ENCODE data around the gene FHAD1.
A peak's percentile ranks its signal among the peaks of the same experiment; 100 is the strongest.

FHAD1 gene

GRCh38 chr1:15207031-15207828 is 39.8 kb upstream of the FHAD1 start:
- Histone ChIP-seq H2AK5ac (ENCODE audit: low read length, severe bottlenecking) (peak overlapping the region; percentile 65), H3K36me3 (ENCODE audit: control insufficient read depth in 1 of 2, insufficient read depth in 2 of 2, low read depth in 1 of 2, low read length in 2 of 2) (peaks cover 0 to 3% of the 10 kb centered on the region in 2 experiments), H3K9ac (ENCODE audit: low read length) (no peak overlapping the region), H3K4me2 (ENCODE audit: low read length, poor library complexity, severe bottlenecking) (peak overlapping the region; percentile 3), H3K14ac (ENCODE audit: low read length in 2 of 2) (peak overlapping the region in 1 of 2 experiments; percentile 86), H3K18ac (ENCODE audit: low read depth in 1 of 2, low read length in 2 of 2) (peak overlapping the region; percentile 46 to 52), H3K23ac (ENCODE audit: low read length in 2 of 2) (no peak overlapping the region), H2BK12ac (ENCODE audit: low read length in 2 of 2) (peak overlapping the region; percentile 1 to 29), H2BK5ac (ENCODE audit: low read depth, low read length, poor library complexity, severe bottlenecking) (no peak overlapping the region), H3K9me3 (ENCODE audit: control insufficient read depth, low read length) (no peaks in the 10 kb centered on the region), H3K27ac (ENCODE audit: low read length, poor library complexity, severe bottlenecking) (no peak overlapping the region), H3K4me3 (ENCODE audit: insufficient read depth in 1 of 2, low read depth in 1 of 2, low read length in 2 of 2) (no peak overlapping the region), H4K8ac (ENCODE audit: low read length) (peak overlapping the region; percentile 84), H2AFZ (ENCODE audit: low read depth, low read length) (no peak overlapping the region), H3K79me1 (replicated peaks; ENCODE audit: low read length, poor library complexity, severe bottlenecking) (peaks cover 37% of the 10 kb centered on the region), H3K4ac (ENCODE audit: low read depth in 1 of 2, low read length in 2 of 2) (no peak overlapping the region), H3K27me3 (ENCODE audit: control insufficient read depth in 1 of 2, insufficient read depth in 1 of 2, low read length in 2 of 2) (peaks cover 0 to 9% of the 10 kb centered on the region in 2 experiments), H2BK15ac (ENCODE audit: low read depth, poor library complexity, severe bottlenecking) (peak overlapping the region; percentile 80), H2BK120ac (ENCODE audit: low read depth, low read length) (no peak overlapping the region), H3K4me1 (ENCODE audit: control insufficient read depth, insufficient read depth, low read depth, low read length) (peaks cover 30% of the 10 kb centered on the region), H4K91ac (ENCODE audit: low read length) (peak overlapping the region; percentile 78)
- WGBS, result 76% methylated on average over 25 of the region's 25 CpGs
- DNase-seq, result no peak

GRCh38 chr1:15207829-15208429 is 39.1 kb upstream of the FHAD1 start:
- no peak overlapping the region for H3K14ac ChIP-seq (ENCODE audit: low read length in 2 of 2)
- H3K79me1 ChIP-seq (replicated peaks; ENCODE audit: low read length, poor library complexity, severe bottlenecking), result peaks cover 39% of the 10 kb centered on the region
- no peak overlapping the region for H2AFZ ChIP-seq (ENCODE audit: low read depth, low read length)
- H4K91ac ChIP-seq (ENCODE audit: low read length), result no peak overlapping the region
- peaks cover 0 to 3% of the 10 kb centered on the region in 2 experiments for H3K36me3 ChIP-seq (ENCODE audit: control insufficient read depth in 1 of 2, insufficient read depth in 2 of 2, low read depth in 1 of 2, low read length in 2 of 2)
- peaks cover 31% of the 10 kb centered on the region for H3K4me1 ChIP-seq (ENCODE audit: control insufficient read depth, insufficient read depth, low read depth, low read length)
- no peak overlapping the region for H3K4me3 ChIP-seq (ENCODE audit: insufficient read depth in 1 of 2, low read depth in 1 of 2, low read length in 2 of 2)
- no peak overlapping the region for H3K23ac ChIP-seq (ENCODE audit: low read length in 2 of 2)
- no peak overlapping the region for H3K4ac ChIP-seq (ENCODE audit: low read depth in 1 of 2, low read length in 2 of 2)
- no peak overlapping the region for H2AK5ac ChIP-seq (ENCODE audit: low read length, severe bottlenecking)
- H3K9me3 ChIP-seq (ENCODE audit: control insufficient read depth, low read length), result no peaks in the 10 kb centered on the region
- no peak overlapping the region for H2BK120ac ChIP-seq (ENCODE audit: low read depth, low read length)
- no peak overlapping the region for H3K9ac ChIP-seq (ENCODE audit: low read length)
- peaks cover 0 to 9% of the 10 kb centered on the region in 2 experiments for H3K27me3 ChIP-seq (ENCODE audit: control insufficient read depth in 1 of 2, insufficient read depth in 1 of 2, low read length in 2 of 2)
- H4K8ac ChIP-seq (ENCODE audit: low read length), result peak overlapping the region; percentile 84
- no peak overlapping the region for H2BK15ac ChIP-seq (ENCODE audit: low read depth, poor library complexity, severe bottlenecking)
- H2BK12ac ChIP-seq (ENCODE audit: low read length in 2 of 2), result no peak overlapping the region
- no peak overlapping the region for H3K18ac ChIP-seq (ENCODE audit: low read depth in 1 of 2, low read length in 2 of 2)
- no peak overlapping the region for H3K27ac ChIP-seq (ENCODE audit: low read length, poor library complexity, severe bottlenecking)
- no peak overlapping the region for H2BK5ac ChIP-seq (ENCODE audit: low read depth, low read length, poor library complexity, severe bottlenecking)
- WGBS, result 100% methylated on average over 4 of the region's 6 CpGs
- no peak for DNase-seq
- H3K4me2 ChIP-seq (ENCODE audit: low read length, poor library complexity, severe bottlenecking), result no peak overlapping the region

GRCh38 chr1:15210651-15211375 is 36.2 kb upstream of the FHAD1 start:
- H3K4me1 ChIP-seq (ENCODE audit: control insufficient read depth, insufficient read depth, low read depth, low read length), result peaks cover 48% of the 10 kb centered on the region
- no peak overlapping the region for H2BK15ac ChIP-seq (ENCODE audit: low read depth, poor library complexity, severe bottlenecking)
- H3K9me3 ChIP-seq (ENCODE audit: control insufficient read depth, low read length), result no peaks in the 10 kb centered on the region
- no peak overlapping the region for H2AK5ac ChIP-seq (ENCODE audit: low read length, severe bottlenecking)
- no peak overlapping the region for H3K4ac ChIP-seq (ENCODE audit: low read depth in 1 of 2, low read length in 2 of 2)
- WGBS, result 84% methylated on average over 5 of the region's 7 CpGs
- no peak overlapping the region for H2AFZ ChIP-seq (ENCODE audit: low read depth, low read length)
- H2BK12ac ChIP-seq (ENCODE audit: low read length in 2 of 2), result no peak overlapping the region
- no peak overlapping the region for H4K8ac ChIP-seq (ENCODE audit: low read length)
- no peak overlapping the region for H4K91ac ChIP-seq (ENCODE audit: low read length)
- no peak overlapping the region for H3K18ac ChIP-seq (ENCODE audit: low read depth in 1 of 2, low read length in 2 of 2)
- no peak for DNase-seq
- H3K27me3 ChIP-seq (ENCODE audit: control insufficient read depth in 1 of 2, insufficient read depth in 1 of 2, low read length in 2 of 2), result peaks cover 0 to 9% of the 10 kb centered on the region in 2 experiments
- no peak overlapping the region for H2BK120ac ChIP-seq (ENCODE audit: low read depth, low read length)
- H3K14ac ChIP-seq (ENCODE audit: low read length in 2 of 2), result no peak overlapping the region
- peaks cover 0 to 7% of the 10 kb centered on the region in 2 experiments for H3K36me3 ChIP-seq (ENCODE audit: control insufficient read depth in 1 of 2, insufficient read depth in 2 of 2, low read depth in 1 of 2, low read length in 2 of 2)
- H3K4me2 ChIP-seq (ENCODE audit: low read length, poor library complexity, severe bottlenecking), result no peak overlapping the region
- no peak overlapping the region for H3K4me3 ChIP-seq (ENCODE audit: insufficient read depth in 1 of 2, low read depth in 1 of 2, low read length in 2 of 2)
- no peak overlapping the region for H2BK5ac ChIP-seq (ENCODE audit: low read depth, low read length, poor library complexity, severe bottlenecking)
- H3K23ac ChIP-seq (ENCODE audit: low read length in 2 of 2), result no peak overlapping the region
- H3K27ac ChIP-seq (ENCODE audit: low read length, poor library complexity, severe bottlenecking), result no peak overlapping the region
- no peak overlapping the region for H3K9ac ChIP-seq (ENCODE audit: low read length)
- peaks cover 32% of the 10 kb centered on the region for H3K79me1 ChIP-seq (replicated peaks; ENCODE audit: low read length, poor library complexity, severe bottlenecking)

- Histone ChIP-seq H2BK12ac (ENCODE audit: low read length in 2 of 2) (no peak overlapping the region), H3K79me1 (replicated peaks; ENCODE audit: low read length, poor library complexity, severe bottlenecking) (peaks cover 29% of the 10 kb centered on the region), H3K18ac (ENCODE audit: low read depth in 1 of 2, low read length in 2 of 2) (no peak overlapping the region), H3K36me3 (ENCODE audit: control insufficient read depth in 1 of 2, insufficient read depth in 2 of 2, low read depth in 1 of 2, low read length in 2 of 2) (peaks cover 0 to 7% of the 10 kb centered on the region in 2 experiments), H3K23ac (ENCODE audit: low read length in 2 of 2) (no peak overlapping the region), H2BK15ac (ENCODE audit: low read depth, poor library complexity, severe bottlenecking) (no peak overlapping the region), H4K91ac (ENCODE audit: low read length) (no peak overlapping the region), H3K4me1 (ENCODE audit: control insufficient read depth, insufficient read depth, low read depth, low read length) (peaks cover 43% of the 10 kb centered on the region), H3K4ac (ENCODE audit: low read depth in 1 of 2, low read length in 2 of 2) (no peak overlapping the region), H3K27ac (ENCODE audit: low read length, poor library complexity, severe bottlenecking) (no peak overlapping the region), H3K9me3 (ENCODE audit: control insufficient read depth, low read length) (no peaks in the 10 kb centered on the region), H2AK5ac (ENCODE audit: low read length, severe bottlenecking) (peak overlapping the region; percentile 83), H3K4me2 (ENCODE audit: low read length, poor library complexity, severe bottlenecking) (no peak overlapping the region), H3K27me3 (ENCODE audit: control insufficient read depth in 1 of 2, insufficient read depth in 1 of 2, low read length in 2 of 2) (peaks cover 0 to 9% of the 10 kb centered on the region in 2 experiments), H3K4me3 (ENCODE audit: insufficient read depth in 1 of 2, low read depth in 1 of 2, low read length in 2 of 2) (no peak overlapping the region), H3K9ac (ENCODE audit: low read length) (no peak overlapping the region), H2BK5ac (ENCODE audit: low read depth, low read length, poor library complexity, severe bottlenecking) (no peak overlapping the region), H4K8ac (ENCODE audit: low read length) (no peak overlapping the region), H2BK120ac (ENCODE audit: low read depth, low read length) (no peak overlapping the region), H2AFZ (ENCODE audit: low read depth, low read length) (no peak overlapping the region), H3K14ac (ENCODE audit: low read length in 2 of 2) (no peak overlapping the region)
- DNase-seq, result no peak
- no CpG with 5 or more reads among the region's 3 CpGs for WGBS
These were observed 35.6 kb upstream of the FHAD1 start for GRCh38 chr1:15211424-15211823.

Measured in mesenchymal stem cell (in vitro differentiated cells and primary cell).